SK-N-SH treated with all-trans-retinoic acid at 6 μM for 48 hours (cell line): ENCODE data around the gene IRF5.

ENCODE experiments used
- ARNTL ChIP-seq: fragments of 450-650 bp; formaldehyde crosslinking; IDR thresholded peaks from 2 replicates; pipeline ENCODE4 v1.5.0; 2020; ENCODE audit warnings: low read depth, mild to moderate bottlenecking, moderate library complexity, borderline replicate concordance
- TF ChIP-seq, protein P1 (sequence below): fragments of 250-450 bp; sonication (Bioruptor Pico); IDR thresholded peaks from 2 replicates; pipeline ENCODE4 v1.5.0; 2020; ENCODE audit warnings: mild to moderate bottlenecking, moderate library complexity

DNA sequence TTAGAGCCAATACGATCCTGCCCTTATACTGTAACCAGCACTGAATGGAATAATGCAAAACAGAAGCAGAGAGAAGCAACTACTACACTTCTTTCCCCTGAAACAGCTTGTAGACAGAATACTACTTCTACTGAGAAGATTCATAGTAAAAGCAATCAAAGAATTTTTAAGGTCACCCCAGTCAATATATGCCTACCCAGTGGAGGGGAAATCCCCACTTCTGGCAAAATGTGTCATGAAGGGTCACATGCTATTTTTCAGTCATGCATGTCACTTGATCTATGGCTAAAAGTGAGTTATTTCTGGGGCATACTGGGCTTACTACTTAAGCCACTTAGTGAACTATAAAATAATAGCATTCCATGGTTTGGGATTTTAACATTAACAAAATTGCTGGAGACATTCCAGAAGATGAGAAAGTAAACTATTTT, 25.6 kb downstream of the IRF5 start:
- TF ChIP-seq, protein P1, sequence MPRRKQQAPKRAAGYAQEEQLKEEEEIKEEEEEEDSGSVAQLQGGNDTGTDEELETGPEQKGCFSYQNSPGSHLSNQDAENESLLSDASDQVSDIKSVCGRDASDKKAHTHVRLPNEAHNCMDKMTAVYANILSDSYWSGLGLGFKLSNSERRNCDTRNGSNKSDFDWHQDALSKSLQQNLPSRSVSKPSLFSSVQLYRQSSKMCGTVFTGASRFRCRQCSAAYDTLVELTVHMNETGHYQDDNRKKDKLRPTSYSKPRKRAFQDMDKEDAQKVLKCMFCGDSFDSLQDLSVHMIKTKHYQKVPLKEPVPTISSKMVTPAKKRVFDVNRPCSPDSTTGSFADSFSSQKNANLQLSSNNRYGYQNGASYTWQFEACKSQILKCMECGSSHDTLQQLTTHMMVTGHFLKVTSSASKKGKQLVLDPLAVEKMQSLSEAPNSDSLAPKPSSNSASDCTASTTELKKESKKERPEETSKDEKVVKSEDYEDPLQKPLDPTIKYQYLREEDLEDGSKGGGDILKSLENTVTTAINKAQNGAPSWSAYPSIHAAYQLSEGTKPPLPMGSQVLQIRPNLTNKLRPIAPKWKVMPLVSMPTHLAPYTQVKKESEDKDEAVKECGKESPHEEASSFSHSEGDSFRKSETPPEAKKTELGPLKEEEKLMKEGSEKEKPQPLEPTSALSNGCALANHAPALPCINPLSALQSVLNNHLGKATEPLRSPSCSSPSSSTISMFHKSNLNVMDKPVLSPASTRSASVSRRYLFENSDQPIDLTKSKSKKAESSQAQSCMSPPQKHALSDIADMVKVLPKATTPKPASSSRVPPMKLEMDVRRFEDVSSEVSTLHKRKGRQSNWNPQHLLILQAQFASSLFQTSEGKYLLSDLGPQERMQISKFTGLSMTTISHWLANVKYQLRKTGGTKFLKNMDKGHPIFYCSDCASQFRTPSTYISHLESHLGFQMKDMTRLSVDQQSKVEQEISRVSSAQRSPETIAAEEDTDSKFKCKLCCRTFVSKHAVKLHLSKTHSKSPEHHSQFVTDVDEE (CRISPR knock-in tag) = no peak
- no peak for TF ChIP-seq ARNTL (CRISPR knock-in tag)
